K562 treated with DMSO at 1 percent for 4 hours (cell line): ENCODE measurements around the gene FGG. TPM values are rescaled to one million over a fixed set of nuclear protein-coding genes. Genes with fewer than 3 reads are reported as not detected.

Experiments used
- total RNA-seq: library from RNA; unstranded; fragments of 300-600 nt; gene quantifications from 2 replicates; pipeline ENCODE4 v1.2.3, GENCODE V29; 2022; ENCODE audit not compliant: insufficient read depth

FGG gene
- total RNA-seq, result not detected in 2 replicates

DNA sequence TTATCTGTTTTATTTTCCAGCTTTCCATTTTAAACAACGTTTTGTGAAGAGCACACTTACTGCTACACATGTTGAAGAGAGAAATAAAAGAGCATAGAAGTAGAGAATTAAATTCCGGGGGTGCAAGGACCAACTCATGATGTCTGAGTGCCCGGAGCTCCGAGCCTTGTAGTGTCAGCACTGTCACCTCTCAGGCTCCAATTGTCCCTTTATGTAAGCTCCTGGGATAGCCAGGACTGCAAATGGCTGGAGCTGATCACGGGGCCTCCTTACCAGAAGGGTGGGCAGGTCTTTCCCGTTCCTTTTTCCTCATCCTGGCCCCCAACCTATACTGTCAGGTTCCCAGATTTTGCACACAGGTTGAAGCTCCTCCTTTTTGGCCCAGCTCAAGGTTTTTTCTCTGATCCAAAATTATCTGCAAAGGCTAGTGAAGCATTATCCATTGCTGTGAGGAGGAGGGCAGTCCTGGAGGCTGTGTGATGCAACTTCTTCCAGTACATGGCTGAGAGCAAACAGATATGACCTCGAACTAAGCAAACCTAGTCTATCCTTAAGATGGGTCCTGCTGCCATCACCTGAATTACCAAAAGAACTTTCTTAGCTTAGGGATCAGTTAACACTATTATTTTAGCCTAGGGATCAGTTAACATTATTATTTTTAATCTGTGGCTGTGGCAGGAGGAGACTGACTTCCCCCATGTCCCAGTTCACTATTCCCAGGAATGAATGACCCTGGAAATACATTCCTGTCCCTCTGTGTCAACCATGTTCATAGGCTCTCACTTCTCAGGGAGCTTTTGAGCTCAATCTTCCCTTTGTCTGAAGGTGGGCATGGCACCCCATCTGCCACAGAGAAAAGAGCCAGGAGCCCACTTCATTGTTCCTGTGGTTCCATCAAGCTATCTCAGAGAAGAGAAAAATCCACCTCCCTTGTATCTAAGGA lies at the start of gene FGG:
TSS of gene FGG (minus strand) at position 185 of the 943 bp plus-strand sequence. CDS start at position 138, 47 bp downstream.

DNA sequence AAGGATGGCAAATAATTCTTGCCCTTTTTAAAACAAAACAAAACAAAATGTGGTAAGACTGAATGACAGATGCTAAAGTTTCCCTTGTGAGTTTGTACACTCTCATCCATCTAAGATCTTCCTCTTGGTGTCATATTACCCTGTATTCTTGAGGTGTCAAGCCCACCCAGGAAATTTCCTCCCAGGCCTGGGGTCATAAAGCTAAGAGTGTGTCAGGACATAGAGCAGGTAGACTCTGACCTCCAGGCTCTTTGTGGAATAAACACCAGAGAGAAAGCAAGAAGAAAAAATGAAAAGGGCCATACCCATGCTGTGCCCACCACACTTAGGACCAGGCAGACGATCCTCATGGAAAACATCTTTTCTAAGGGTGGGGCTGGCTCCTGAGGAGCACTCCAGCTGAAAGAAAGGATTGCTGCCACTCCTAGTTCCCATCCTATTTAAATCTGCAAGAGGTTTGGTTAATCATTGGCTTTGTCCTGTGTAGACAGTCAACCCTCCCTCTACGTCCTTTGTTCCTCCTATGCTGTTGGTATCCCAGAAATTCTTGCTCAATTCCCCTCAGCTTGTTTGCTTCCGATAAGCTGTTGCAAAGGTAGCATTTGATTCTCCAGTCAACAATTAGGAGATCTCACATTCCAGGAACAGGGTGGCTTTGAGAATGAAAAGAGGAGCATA lies 22.0 kb downstream of the FGG start, which contains the start of gene FGA:
TSS of gene FGA (minus strand) at position 414 of the 678 bp plus-strand sequence. CDS start at position 359, 55 bp downstream.

DNA sequence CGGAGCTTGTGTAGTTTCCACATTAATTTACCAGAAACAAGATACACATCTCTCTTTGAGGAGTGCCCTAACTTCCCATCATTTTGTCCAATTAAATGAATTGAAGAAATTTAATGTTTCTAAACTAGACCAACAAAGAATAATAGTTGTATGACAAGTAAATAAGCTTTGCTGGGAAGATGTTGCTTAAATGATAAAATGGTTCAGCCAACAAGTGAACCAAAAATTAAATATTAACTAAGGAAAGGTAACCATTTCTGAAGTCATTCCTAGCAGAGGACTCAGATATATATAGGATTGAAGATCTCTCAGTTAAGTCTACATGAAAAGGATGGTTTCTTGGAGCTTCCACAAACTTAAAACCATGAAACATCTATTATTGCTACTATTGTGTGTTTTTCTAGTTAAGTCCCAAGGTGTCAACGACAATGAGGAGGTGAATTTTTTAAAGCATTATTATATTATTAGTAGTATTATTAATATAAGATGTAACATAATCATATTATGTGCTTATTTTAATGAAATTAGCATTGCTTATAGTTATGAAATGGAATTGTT lies 49.7 kb downstream of the FGG start, which contains the start of gene FGB:
TSS of gene FGB (plus strand) at position 315 of the 558 bp plus-strand sequence. CDS start at position 323, 8 bp downstream.

Other genes starting within 250 kb of the FGG start
- gene DCHS2, start 120.9 kb downstream of the FGG start, total RNA-seq, result 2.0 and 2.2 TPM in 2 replicates
- 40.3 and 45.5 TPM in 2 replicates for gene PLRG1, start 62.3 kb downstream of the FGG start, total RNA-seq
- not detected in 2 replicates for gene FGB, start 49.6 kb downstream of the FGG start, total RNA-seq
- not detected in 2 replicates for gene FGA, start 21.9 kb downstream of the FGG start, total RNA-seq
- not detected in 2 replicates for gene LRAT, start 131.3 kb upstream of the FGG start, total RNA-seq
- not detected in 2 replicates for gene RBM46, start 168.6 kb upstream of the FGG start, total RNA-seq